ENCODE results near the gene TRIM27. TPM values are rescaled to one million over a fixed set of nuclear protein-coding genes. Genes with fewer than 3 reads are reported as not detected.
"Not testable (repeated sequence)": the region's sequence is repeated elsewhere in the genome, so short reads cannot be mapped to it uniquely, and the experiment has no call there.

The TRIM27 gene
- total and polyA plus RNA-seq, 9 donors, result 33.3 to 61.1 (median 48.8) TPM

DNA sequence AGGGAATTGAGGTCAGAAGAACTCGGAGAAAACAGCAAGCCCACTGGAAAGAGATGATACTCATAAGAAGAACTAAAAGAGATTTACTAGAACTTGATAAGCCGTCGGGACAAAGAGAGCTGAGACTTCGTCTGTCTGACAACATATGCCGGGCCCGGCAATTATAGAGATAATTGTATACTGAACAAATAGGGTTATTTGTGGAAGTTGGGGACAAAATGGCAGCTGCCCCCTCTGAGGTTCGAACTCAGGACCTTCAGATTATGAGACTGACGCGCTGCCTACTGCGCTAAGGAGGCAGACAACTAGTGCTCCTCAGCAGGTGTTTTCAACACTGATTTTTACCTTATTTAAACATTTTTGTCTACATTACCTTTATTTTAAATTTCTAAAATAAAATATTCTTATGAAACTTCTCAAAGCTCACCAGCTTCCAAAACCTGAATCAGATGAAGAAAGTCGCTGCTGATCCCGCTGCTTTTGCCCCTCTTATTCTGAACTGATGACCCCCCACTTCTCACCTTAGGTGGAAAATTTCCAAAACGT lies 29.3 kb upstream of the TRIM27 start:
- Histone ChIP-seq H3K27ac (no peak overlapping the region), H3K4me3 (peak overlapping the region; percentile 29), H3K27me3 (no peaks in the 10 kb centered on the region), H3K36me3 (no peaks in the 10 kb centered on the region), H3K4me1 (ENCODE audit: insufficient read depth) (no peaks in the 10 kb centered on the region), H3K9me3 (no peaks in the 10 kb centered on the region)
- DNase-seq, result peak in 3 of 5 donors; percentile 22 to 42 (median 27)
- intact Hi-C loops (cut with DNase I), result no loop called here
- no peak for TF ChIP-seq EP300 (IDR thresholded peaks at IDR 0.05)
- TF ChIP-seq, protein P1, sequence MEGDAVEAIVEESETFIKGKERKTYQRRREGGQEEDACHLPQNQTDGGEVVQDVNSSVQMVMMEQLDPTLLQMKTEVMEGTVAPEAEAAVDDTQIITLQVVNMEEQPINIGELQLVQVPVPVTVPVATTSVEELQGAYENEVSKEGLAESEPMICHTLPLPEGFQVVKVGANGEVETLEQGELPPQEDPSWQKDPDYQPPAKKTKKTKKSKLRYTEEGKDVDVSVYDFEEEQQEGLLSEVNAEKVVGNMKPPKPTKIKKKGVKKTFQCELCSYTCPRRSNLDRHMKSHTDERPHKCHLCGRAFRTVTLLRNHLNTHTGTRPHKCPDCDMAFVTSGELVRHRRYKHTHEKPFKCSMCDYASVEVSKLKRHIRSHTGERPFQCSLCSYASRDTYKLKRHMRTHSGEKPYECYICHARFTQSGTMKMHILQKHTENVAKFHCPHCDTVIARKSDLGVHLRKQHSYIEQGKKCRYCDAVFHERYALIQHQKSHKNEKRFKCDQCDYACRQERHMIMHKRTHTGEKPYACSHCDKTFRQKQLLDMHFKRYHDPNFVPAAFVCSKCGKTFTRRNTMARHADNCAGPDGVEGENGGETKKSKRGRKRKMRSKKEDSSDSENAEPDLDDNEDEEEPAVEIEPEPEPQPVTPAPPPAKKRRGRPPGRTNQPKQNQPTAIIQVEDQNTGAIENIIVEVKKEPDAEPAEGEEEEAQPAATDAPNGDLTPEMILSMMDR (IDR thresholded peaks at IDR 0.05), result no peak
- TF ChIP-seq POLR2A (IDR thresholded peaks at IDR 0.05), result no peak
- WGBS, 3 donors, result 10 to 11% (median 10%) methylated on average over 13 of the region's 13 CpGs

DNA sequence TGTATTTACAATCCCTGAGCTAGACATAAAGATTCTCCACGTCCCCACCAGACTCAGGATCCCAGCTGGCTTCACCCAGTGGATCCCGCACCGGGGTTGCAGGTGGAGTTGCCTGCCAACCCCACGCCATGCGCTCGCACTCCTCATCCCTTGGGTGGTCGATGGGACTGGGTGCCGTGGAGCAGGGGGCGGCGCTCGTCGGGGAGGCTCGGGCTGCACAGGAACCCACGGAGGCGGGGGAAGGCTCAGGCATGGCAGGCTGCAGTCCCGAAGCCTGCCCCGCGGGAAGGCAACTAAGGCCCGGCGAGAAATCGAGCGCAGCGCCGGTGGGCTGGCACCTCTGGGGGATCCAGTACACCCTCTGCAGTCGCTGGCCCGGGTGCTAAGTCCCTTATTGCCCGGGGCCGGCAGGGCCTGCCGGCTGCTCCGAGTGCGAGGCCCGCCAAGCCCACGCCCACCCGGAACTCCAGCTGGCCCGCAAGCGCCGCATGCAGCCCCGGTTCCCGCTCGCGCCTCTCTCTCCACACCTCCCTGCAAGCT lies 25.9 kb upstream of the TRIM27 start:
- WGBS, 3 donors, result 95 to 97% (median 97%) methylated on average over 41 of the region's 41 CpGs
- DNase-seq; intact Hi-C loops (cut with DNase I); H3K27ac ChIP-seq; H3K4me1 ChIP-seq (ENCODE audit: insufficient read depth); H3K27me3 ChIP-seq; H3K9me3 ChIP-seq; H3K4me3 ChIP-seq; H3K36me3 ChIP-seq: not testable (repeated sequence)

DNA sequence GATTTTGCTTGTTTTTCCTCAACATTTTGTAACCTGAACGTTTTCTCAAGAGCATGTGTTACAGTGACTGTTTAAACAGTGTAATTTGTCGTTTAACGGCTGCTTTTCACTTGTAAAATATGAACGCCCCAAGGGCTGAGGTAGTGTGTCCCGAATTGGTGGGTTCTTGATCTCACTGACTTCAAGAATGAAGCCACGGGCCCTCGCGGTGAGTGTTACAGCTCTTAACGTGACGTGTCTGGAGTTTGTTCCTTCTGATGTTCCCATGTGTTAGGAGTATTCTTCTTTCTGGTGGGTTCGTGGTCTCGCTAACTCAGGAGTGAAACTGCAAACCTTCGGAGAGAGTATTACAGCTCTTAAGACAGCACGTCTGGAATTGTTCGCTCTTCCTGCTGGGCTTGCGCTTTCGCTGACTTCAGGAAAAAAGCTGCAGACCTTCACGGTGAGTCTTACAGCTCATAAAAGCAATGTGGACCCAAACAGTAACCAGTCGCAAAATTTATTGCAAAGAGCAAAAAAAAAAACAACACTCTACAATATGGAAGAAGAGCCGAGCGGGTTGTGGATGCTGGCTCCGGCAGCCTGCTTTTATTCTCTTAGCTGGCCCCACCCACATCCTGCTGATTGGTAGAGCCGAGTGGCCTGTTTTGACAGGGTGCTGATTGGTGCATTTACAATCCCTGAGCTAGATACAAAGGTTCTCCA lies 25.1 kb upstream of the TRIM27 start:
- no peak overlapping the region for H3K4me3 ChIP-seq
- no peak overlapping the region for H3K27ac ChIP-seq
- no peak for DNase-seq
- no peaks in the 10 kb centered on the region for H3K4me1 ChIP-seq (ENCODE audit: insufficient read depth)
- intact Hi-C loops (cut with DNase I), result no loop called here
- 82 to 89% (median 87%) methylated on average over 23 of the region's 23 CpGs for WGBS, 3 donors
- no peaks in the 10 kb centered on the region for H3K9me3 ChIP-seq
- TF ChIP-seq EP300 (IDR thresholded peaks at IDR 0.05) (no peak), POLR2A (IDR thresholded peaks at IDR 0.05) (no peak)
- TF ChIP-seq, protein P1 (IDR thresholded peaks at IDR 0.05), result no peak
- no peaks in the 10 kb centered on the region for H3K36me3 ChIP-seq
- H3K27me3 ChIP-seq, result no peaks in the 10 kb centered on the region

DNA sequence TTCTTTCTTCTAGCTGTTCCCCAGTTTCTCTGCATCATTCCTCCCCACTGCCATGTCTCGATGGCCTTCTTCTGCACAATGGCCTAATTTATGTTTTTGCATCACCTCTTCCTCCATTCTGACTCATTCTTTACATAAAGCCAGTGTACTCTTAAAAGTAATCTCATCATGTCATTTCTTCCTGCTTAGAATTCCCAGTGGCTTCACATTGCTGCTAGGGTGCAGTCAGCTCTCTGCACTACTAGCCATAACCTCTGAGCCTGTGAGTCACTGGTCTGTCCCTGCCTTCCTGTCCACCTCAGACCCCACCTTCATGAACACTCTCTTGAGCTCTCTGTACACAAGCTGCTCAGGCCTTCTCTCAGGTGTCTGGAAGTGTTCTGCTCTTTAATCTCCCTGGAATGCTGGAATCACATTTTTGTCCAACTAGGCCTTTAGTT lies 24.1 kb upstream of the TRIM27 start:
- H3K36me3 ChIP-seq, result no peaks in the 10 kb centered on the region
- TF ChIP-seq EP300 (IDR thresholded peaks at IDR 0.05) (no peak), POLR2A (IDR thresholded peaks at IDR 0.05) (no peak)
- TF ChIP-seq, protein P1 (IDR thresholded peaks at IDR 0.05), result no peak
- intact Hi-C loops (cut with DNase I), result no loop called here

More for the DNA sequence above, 24.1 kb upstream of the TRIM27 start:
- H3K4me3 ChIP-seq, result no peak overlapping the region
- H3K27ac ChIP-seq, result no peak overlapping the region
- H3K9me3 ChIP-seq, result no peaks in the 10 kb centered on the region
- WGBS, 3 donors, result 81 to 89% (median 88%) methylated on average over 1 of the region's 1 CpG
- no peak for DNase-seq
- H3K27me3 ChIP-seq, result no peaks in the 10 kb centered on the region
- H3K4me1 ChIP-seq (ENCODE audit: insufficient read depth), result peaks cover 2% of the 10 kb centered on the region

Measured in ovary (tissue), 9 donors.